ENCODE data around the gene PFKFB4.

Gene PFKFB4

DNA sequence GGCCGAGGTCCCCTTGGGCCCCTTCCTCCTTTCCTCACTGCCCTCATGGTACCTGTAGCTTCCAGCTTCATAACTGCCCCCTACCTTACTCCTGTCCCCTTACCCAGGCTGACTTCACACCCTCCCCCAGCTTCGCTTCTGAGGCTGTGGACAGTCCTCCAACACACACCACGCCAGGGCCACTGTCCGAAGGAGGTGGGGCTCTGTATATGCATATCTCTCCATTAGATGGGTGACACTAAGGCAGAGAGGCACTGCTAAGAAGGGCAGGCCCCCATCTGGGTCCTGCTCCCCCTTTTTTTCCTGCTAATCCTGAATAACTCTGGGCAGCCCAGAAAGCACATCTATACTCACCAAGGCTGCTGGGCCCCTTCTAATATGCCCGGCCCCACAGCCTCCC lies 39.6 kb upstream of the PFKFB4 start:
- no peaks in the 10 kb centered on the region for H3K9me3 ChIP-seq (ENCODE audit: control insufficient read depth, insufficient read depth, low read depth, low read length)
- no peak for TF ChIP-seq KLF9 (tag by site-specific recombination; IDR thresholded peaks at IDR 0.05; ENCODE audit: low read depth)
- no peak for TF ChIP-seq ZNF514 (tag by site-specific recombination; IDR thresholded peaks at IDR 0.05)
- no peak for TF ChIP-seq ZNF366 (tag by site-specific recombination; conservative IDR thresholded peaks at IDR 0.05)
- peak; percentile 57 for TF ChIP-seq SCRT2 (tag by site-specific recombination; IDR thresholded peaks at IDR 0.05)
- no peak for TF ChIP-seq FEZF1 (tag by site-specific recombination; IDR thresholded peaks at IDR 0.05)
- H3K27ac ChIP-seq (ENCODE audit: extremely low read depth, low read depth, low read length) = no peak overlapping the region; the same call in 1 of the 2 replicates
- no peaks in the 10 kb centered on the region; the same call in 1 of the 2 replicates for H3K4me1 ChIP-seq (ENCODE audit: control insufficient read depth, insufficient read depth, low read length)
- POLR2A ChIA-PET = interaction anchor here (2.3 kb wide), 1 partner anchor 39 kb away, joined by 8 read pairs; the partner anchor contains the start of gene SLC26A6
- CTCF ChIA-PET = interaction anchor here (0.6 kb wide), 1 partner anchor 50 kb away, joined by 3 read pairs; no protein-coding TSS in a partner anchor
- peaks cover 0 to 45% of the 10 kb centered on the region in 2 experiments; a peak in 1 of 3 replicates for H3K36me3 ChIP-seq (ENCODE audit: control insufficient read depth in 2 of 2, insufficient read depth in 1 of 2, low read length in 2 of 2)
- H3K4me3 ChIP-seq (ENCODE audit: low read depth, low read length) = no peak overlapping the region

- Histone ChIP-seq H3K9me3 (ENCODE audit: control insufficient read depth, insufficient read depth, low read depth, low read length) (no peaks in the 10 kb centered on the region), H3K36me3 (ENCODE audit: control insufficient read depth in 2 of 2, insufficient read depth in 1 of 2, low read length in 2 of 2) (peaks cover 0 to 39% of the 10 kb centered on the region in 2 experiments; a peak in 1 of 3 replicates), H3K27ac (ENCODE audit: extremely low read depth, low read depth, low read length) (no peak overlapping the region; the same call in 1 of the 2 replicates), H3K4me3 (ENCODE audit: low read depth, low read length) (no peak overlapping the region), H3K4me1 (ENCODE audit: control insufficient read depth, insufficient read depth, low read length) (no peaks in the 10 kb centered on the region; the same call in 1 of the 2 replicates)
- CTCF ChIA-PET = interaction anchor here (0.6 kb wide), 1 partner anchor 49 kb away, joined by 3 read pairs; no protein-coding TSS in a partner anchor
- POLR2A ChIA-PET = no interaction called here
- TF ChIP-seq SETDB1 (IDR thresholded peaks at IDR 0.05; ENCODE audit: insufficient read length, low read length) (no peak), ZNF510 (tag by site-specific recombination; IDR thresholded peaks at IDR 0.05; ENCODE audit: insufficient replicate concordance) (no peak), PRDM6 (tag by site-specific recombination; IDR thresholded peaks at IDR 0.05) (no peak), ZNF843 (tag by site-specific recombination; IDR thresholded peaks at IDR 0.05) (no peak), ZNF585B (tag by site-specific recombination; IDR thresholded peaks at IDR 0.05) (no peak), EGR2 (tag by site-specific recombination; IDR thresholded peaks at IDR 0.05; ENCODE audit: low read depth) (peak; percentile 59; the same call in 1 of the 2 replicates), SP2 (tag by site-specific recombination; IDR thresholded peaks at IDR 0.05) (peak; percentile 33), ZBTB48 (tag by site-specific recombination; IDR thresholded peaks at IDR 0.05) (0 out of 2 replicates have a peak, but pooled peaks have one; percentile 24), PATZ1 (tag by site-specific recombination; IDR thresholded peaks at IDR 0.05) (0 out of 2 replicates have a peak, but pooled peaks have one; percentile 20), ZFHX2 (tag by site-specific recombination; conservative IDR thresholded peaks at IDR 0.05) (peak; percentile 77), REPIN1 (tag by site-specific recombination; IDR thresholded peaks at IDR 0.05; ENCODE audit: low read depth) (no peak), ZNF529 (tag by site-specific recombination; IDR thresholded peaks at IDR 0.05; ENCODE audit: insufficient replicate concordance) (no peak), ZFP69B (tag by site-specific recombination; IDR thresholded peaks at IDR 0.05) (peak; percentile 77), ZNF19 (tag by site-specific recombination; IDR thresholded peaks at IDR 0.05; ENCODE audit: low read depth) (no peak), ZNF211 (tag by site-specific recombination; IDR thresholded peaks at IDR 0.05; ENCODE audit: low read depth) (no peak), ZNF626 (tag by site-specific recombination; IDR thresholded peaks at IDR 0.05) (no peak), ZNF394 (tag by site-specific recombination; IDR thresholded peaks at IDR 0.05; ENCODE audit: borderline replicate concordance) (no peak), ATF2 (tag by site-specific recombination; IDR thresholded peaks at IDR 0.05; ENCODE audit: low read depth) (no peak)
- TF ChIP-seq, protein P1, sequence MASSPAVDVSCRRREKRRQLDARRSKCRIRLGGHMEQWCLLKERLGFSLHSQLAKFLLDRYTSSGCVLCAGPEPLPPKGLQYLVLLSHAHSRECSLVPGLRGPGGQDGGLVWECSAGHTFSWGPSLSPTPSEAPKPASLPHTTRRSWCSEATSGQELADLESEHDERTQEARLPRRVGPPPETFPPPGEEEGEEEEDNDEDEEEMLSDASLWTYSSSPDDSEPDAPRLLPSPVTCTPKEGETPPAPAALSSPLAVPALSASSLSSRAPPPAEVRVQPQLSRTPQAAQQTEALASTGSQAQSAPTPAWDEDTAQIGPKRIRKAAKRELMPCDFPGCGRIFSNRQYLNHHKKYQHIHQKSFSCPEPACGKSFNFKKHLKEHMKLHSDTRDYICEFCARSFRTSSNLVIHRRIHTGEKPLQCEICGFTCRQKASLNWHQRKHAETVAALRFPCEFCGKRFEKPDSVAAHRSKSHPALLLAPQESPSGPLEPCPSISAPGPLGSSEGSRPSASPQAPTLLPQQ (tag by site-specific recombination; IDR thresholded peaks at IDR 0.05) = peak; percentile 91
- TF ChIP-seq, protein P2, sequence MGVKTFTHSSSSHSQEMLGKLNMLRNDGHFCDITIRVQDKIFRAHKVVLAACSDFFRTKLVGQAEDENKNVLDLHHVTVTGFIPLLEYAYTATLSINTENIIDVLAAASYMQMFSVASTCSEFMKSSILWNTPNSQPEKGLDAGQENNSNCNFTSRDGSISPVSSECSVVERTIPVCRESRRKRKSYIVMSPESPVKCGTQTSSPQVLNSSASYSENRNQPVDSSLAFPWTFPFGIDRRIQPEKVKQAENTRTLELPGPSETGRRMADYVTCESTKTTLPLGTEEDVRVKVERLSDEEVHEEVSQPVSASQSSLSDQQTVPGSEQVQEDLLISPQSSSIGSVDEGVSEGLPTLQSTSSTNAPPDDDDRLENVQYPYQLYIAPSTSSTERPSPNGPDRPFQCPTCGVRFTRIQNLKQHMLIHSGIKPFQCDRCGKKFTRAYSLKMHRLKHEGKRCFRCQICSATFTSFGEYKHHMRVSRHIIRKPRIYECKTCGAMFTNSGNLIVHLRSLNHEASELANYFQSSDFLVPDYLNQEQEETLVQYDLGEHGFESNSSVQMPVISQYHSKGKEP (tag by site-specific recombination; IDR thresholded peaks at IDR 0.05) = no peak
Observed at GRCh38 chr3:48595526-48596121, 39.0 kb upstream of the PFKFB4 start.
